SU-DHL-6 (cell line): ENCODE measurements around the gene ZSCAN10.
A peak's percentile ranks its signal among the peaks of the same experiment; 100 is the strongest.

ENCODE experiments used
- EZH2phosphoT487 ChIP-seq: fragments of 200-600 bp; sonication (generic), shearing (Covaris generic); conservative IDR thresholded peaks from 2 replicates; pipeline ENCODE4 v1.6.1; 2018; ENCODE audit warnings: mild to moderate bottlenecking, antibody characterized with exemption, low read length, moderate library complexity, mixed read lengths
- TF ChIP-seq, protein P1 (sequence below): fragments of 200-600 bp; sonication (generic); IDR thresholded peaks from one replicate; pipeline ENCODE4 v1.5.1; 2017; ENCODE audit warnings: antibody characterized with exemption, mild to moderate bottlenecking, low read length, moderate library complexity; ENCODE audit not compliant: insufficient read depth, poor library complexity, severe bottlenecking

DNA sequence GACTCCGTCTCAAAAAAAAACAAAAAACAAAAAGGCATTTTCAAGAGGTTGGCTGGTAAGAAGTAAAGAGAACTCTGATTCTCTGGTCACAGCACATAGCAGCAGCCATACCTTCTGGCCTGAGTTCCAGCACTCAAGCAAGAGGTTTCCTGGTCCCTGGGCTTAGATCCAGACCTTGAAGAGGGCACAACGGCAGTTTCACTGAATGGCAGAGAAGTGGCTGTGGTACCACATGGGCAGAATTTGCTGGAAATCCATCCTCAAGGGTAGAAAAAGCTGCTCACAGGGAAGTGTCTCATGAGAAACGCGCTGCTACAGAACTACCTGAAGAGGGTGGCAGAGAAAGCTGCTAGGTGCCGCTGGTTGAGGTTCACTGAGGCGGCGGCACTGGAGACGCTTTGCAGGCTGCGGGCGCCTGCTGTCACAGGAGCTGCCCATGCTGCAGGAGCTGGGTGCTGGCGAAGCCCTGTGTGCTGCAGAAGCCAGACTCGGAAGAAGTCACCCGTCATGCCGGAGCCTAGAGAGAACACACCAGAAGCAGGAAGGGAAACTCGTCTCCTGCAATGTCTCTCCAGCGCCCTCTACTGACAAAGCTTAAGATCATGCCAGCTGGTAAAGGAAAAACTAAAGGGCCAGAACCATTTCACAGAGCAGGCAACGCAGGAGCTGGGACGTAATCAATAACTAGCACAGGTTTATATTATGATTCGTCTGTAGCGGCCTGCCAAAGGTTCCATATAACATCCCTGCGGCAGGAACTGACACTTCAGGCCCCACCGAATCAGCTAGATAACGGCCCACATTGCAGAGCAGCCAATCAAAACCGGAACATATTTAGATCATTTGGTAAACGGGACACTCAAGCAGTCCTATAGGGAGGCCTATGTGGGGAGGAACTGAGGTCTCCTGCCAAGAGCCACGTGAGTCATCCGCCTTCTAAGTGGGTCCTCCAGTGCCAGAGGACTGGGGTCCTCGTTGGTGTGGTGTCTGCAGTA, 30.3 kb upstream of the ZSCAN10 start:
- TF ChIP-seq, protein P1, sequence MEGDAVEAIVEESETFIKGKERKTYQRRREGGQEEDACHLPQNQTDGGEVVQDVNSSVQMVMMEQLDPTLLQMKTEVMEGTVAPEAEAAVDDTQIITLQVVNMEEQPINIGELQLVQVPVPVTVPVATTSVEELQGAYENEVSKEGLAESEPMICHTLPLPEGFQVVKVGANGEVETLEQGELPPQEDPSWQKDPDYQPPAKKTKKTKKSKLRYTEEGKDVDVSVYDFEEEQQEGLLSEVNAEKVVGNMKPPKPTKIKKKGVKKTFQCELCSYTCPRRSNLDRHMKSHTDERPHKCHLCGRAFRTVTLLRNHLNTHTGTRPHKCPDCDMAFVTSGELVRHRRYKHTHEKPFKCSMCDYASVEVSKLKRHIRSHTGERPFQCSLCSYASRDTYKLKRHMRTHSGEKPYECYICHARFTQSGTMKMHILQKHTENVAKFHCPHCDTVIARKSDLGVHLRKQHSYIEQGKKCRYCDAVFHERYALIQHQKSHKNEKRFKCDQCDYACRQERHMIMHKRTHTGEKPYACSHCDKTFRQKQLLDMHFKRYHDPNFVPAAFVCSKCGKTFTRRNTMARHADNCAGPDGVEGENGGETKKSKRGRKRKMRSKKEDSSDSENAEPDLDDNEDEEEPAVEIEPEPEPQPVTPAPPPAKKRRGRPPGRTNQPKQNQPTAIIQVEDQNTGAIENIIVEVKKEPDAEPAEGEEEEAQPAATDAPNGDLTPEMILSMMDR = peak; percentile 95
- no peak for TF ChIP-seq EZH2phosphoT487
